CD4-positive, alpha-beta T cell treated with Interleukin-12 subunit alpha and Interleukin-12 subunit beta, for 1 hour (primary cell): ENCODE results near the gene ZFAND2A.
"Not testable (repeated sequence)": the region's sequence is repeated elsewhere in the genome, so short reads cannot be mapped to it uniquely, and the experiment has no call there.

ENCODE experiments used
- DNase-seq: peaks from one replicate; pipeline ENCODE4 v3.0.0-alpha.2; 2020

ZFAND2A gene

GRCh38 chr7:1150400-1151002 is 9.5 kb downstream of the ZFAND2A start:
- DNase-seq: no peak

- DNase-seq: no peak
Measured at GRCh38 chr7:1149351-1149794, 10.6 kb downstream of the ZFAND2A start.

GRCh38 chr7:1147873-1148272 is 12.1 kb downstream of the ZFAND2A start:
- DNase-seq: not testable (repeated sequence)

GRCh38 chr7:1144269-1144771 is 15.7 kb downstream of the ZFAND2A start:
- no peak for DNase-seq

GRCh38 chr7:1143031-1143430 is 17.0 kb downstream of the ZFAND2A start:
- not testable (repeated sequence) for DNase-seq

- DNase-seq: no peak
Measured at GRCh38 chr7:1142051-1142635, 17.9 kb downstream of the ZFAND2A start.

GRCh38 chr7:1141651-1142050 is 18.3 kb downstream of the ZFAND2A start:
- no peak for DNase-seq

- DNase-seq: no peak
Measured at GRCh38 chr7:1140476-1141104, 19.4 kb downstream of the ZFAND2A start.

- peak; percentile 20 for DNase-seq
Measured at GRCh38 chr7:1137517-1138167, 22.4 kb downstream of the ZFAND2A start.

GRCh38 chr7:1136841-1137516 is 23.0 kb downstream of the ZFAND2A start:
- DNase-seq: no peak

GRCh38 chr7:1134951-1135350 is 25.0 kb downstream of the ZFAND2A start:
- no peak for DNase-seq

GRCh38 chr7:1131471-1132265 is 28.3 kb downstream of the ZFAND2A start:
- DNase-seq: no peak

GRCh38 chr7:1130021-1130990 is 29.7 kb downstream of the ZFAND2A start:
- no peak for DNase-seq

- no peak for DNase-seq
Measured at GRCh38 chr7:1129431-1129830, 30.6 kb downstream of the ZFAND2A start.

- DNase-seq: no peak
Measured at GRCh38 chr7:1127001-1127400, 33.0 kb downstream of the ZFAND2A start.

- no peak for DNase-seq
Measured at GRCh38 chr7:1125603-1125969, 34.4 kb downstream of the ZFAND2A start.

- no peak for DNase-seq
Measured at GRCh38 chr7:1124816-1125602, 35.0 kb downstream of the ZFAND2A start.

- no peak for DNase-seq
Measured at GRCh38 chr7:1124164-1124563, 35.8 kb downstream of the ZFAND2A start.

GRCh38 chr7:1123715-1124114 is 36.3 kb downstream of the ZFAND2A start:
- no peak for DNase-seq

- no peak for DNase-seq
Measured at GRCh38 chr7:1122832-1123501, 37.0 kb downstream of the ZFAND2A start.
